Inflammatory macrophage (primary cell): ENCODE measurements around the gene NDUFS5.
"Not testable (repeated sequence)": the region's sequence is repeated elsewhere in the genome, so short reads cannot be mapped to it uniquely, and the experiment has no call there.

Experiments used
- DNase-seq, 2 donors: peaks; one replicate each; pipeline ENCODE4 v3.0.0-alpha.2; 2020 to 2022

The NDUFS5 gene

GRCh38 chr1:39016604-39017171, 9.5 kb upstream of the NDUFS5 start:
- no peak for DNase-seq

- DNase-seq = no peak
Measured at GRCh38 chr1:39017266-39017665, 8.9 kb upstream of the NDUFS5 start.

- not testable (repeated sequence) for DNase-seq
Measured at GRCh38 chr1:39020494-39020893, 5.7 kb upstream of the NDUFS5 start.

- DNase-seq = no peak
Measured at GRCh38 chr1:39021426-39021825, 4.7 kb upstream of the NDUFS5 start.

- DNase-seq = no peak
Measured at GRCh38 chr1:39023140-39023539, 3.0 kb upstream of the NDUFS5 start.

GRCh38 chr1:39026866-39027507, 837 bp downstream of the NDUFS5 start:
- peak in 1 of 2 donors; percentile 84 for DNase-seq

GRCh38 chr1:39034114-39034654, 8.0 kb downstream of the NDUFS5 start:
- no peak for DNase-seq

GRCh38 chr1:39036678-39037077, 10.5 kb downstream of the NDUFS5 start:
- no peak for DNase-seq

GRCh38 chr1:39043513-39043912, 17.4 kb downstream of the NDUFS5 start:
- peak; percentile 26 to 61 for DNase-seq

GRCh38 chr1:39044762-39045161, 18.6 kb downstream of the NDUFS5 start:
- DNase-seq = peak; percentile 77 to 86

GRCh38 chr1:39045231-39045630, 19.1 kb downstream of the NDUFS5 start:
- no peak for DNase-seq

- DNase-seq = no peak
Measured at GRCh38 chr1:39046613-39047210, 20.6 kb downstream of the NDUFS5 start.

- DNase-seq = peak; percentile 31
Measured at GRCh38 chr1:39047374-39048229, 21.5 kb downstream of the NDUFS5 start.

- no peak for DNase-seq
Measured at GRCh38 chr1:39048745-39049370, 22.7 kb downstream of the NDUFS5 start.

- no peak for DNase-seq
Measured at GRCh38 chr1:39050001-39050400, 23.9 kb downstream of the NDUFS5 start.

GRCh38 chr1:39051193-39051850, 25.2 kb downstream of the NDUFS5 start:
- not testable (repeated sequence) for DNase-seq

- no peak for DNase-seq
Measured at GRCh38 chr1:39051956-39052355, 25.8 kb downstream of the NDUFS5 start.

GRCh38 chr1:39055213-39055710, 29.1 kb downstream of the NDUFS5 start:
- not testable (repeated sequence) for DNase-seq

- DNase-seq = not testable (repeated sequence)
Measured at GRCh38 chr1:39061516-39061915, 35.4 kb downstream of the NDUFS5 start.

- no peak for DNase-seq
Measured at GRCh38 chr1:39061951-39062350, 35.8 kb downstream of the NDUFS5 start.

- DNase-seq = no peak
Measured at GRCh38 chr1:39063191-39063590, 37.0 kb downstream of the NDUFS5 start.

- peak in 1 of 2 donors; percentile 57 for DNase-seq
Measured at GRCh38 chr1:39063775-39064174, 37.6 kb downstream of the NDUFS5 start.
